ENCODE data around the gene KRTAP10-8.
"Not testable (repeated sequence)": the region's sequence is repeated elsewhere in the genome, so short reads cannot be mapped to it uniquely, and the experiment has no call there.

KRTAP10-8 gene

GRCh38 chr21:44612029-44612486 is at the start of gene KRTAP10-8:
TSS of gene KRTAP10-8 (plus strand) at chr21:44612079. CDS start at chr21:44612101, 22 bp downstream.
- no peak for DNase-seq

- no peak for DNase-seq
Observed at GRCh38 chr21:44564099-44564498, 47.8 kb upstream of the KRTAP10-8 start.

- no peak for DNase-seq
Observed at GRCh38 chr21:44564886-44565598, 46.8 kb upstream of the KRTAP10-8 start.

- no peak for DNase-seq
Observed at GRCh38 chr21:44566403-44566802, 45.5 kb upstream of the KRTAP10-8 start.

- no peak for DNase-seq
Observed at GRCh38 chr21:44567481-44568171, 44.3 kb upstream of the KRTAP10-8 start.

GRCh38 chr21:44568261-44568660 is 43.6 kb upstream of the KRTAP10-8 start:
- no peak for DNase-seq

GRCh38 chr21:44568667-44569556 is 43.0 kb upstream of the KRTAP10-8 start:
- no peak for DNase-seq

- no peak for DNase-seq
Observed at GRCh38 chr21:44569861-44570517, 41.9 kb upstream of the KRTAP10-8 start.

GRCh38 chr21:44571296-44571695 is 40.6 kb upstream of the KRTAP10-8 start:
- no peak for DNase-seq

GRCh38 chr21:44571844-44572782 is 39.8 kb upstream of the KRTAP10-8 start:
- DNase-seq: no peak

- DNase-seq: no peak
Observed at GRCh38 chr21:44572959-44573583, 38.8 kb upstream of the KRTAP10-8 start.

- not testable (repeated sequence) for DNase-seq
Observed at GRCh38 chr21:44573630-44574456, 38.0 kb upstream of the KRTAP10-8 start, which contains the start of gene KRTAP10-4. TSS of gene KRTAP10-4 (plus strand) at chr21:44573729. CDS start at chr21:44573759, 30 bp downstream.

GRCh38 chr21:44574457-44575306 is 37.2 kb upstream of the KRTAP10-8 start:
- no peak for DNase-seq

- DNase-seq: no peak
Observed at GRCh38 chr21:44575307-44576024, 36.4 kb upstream of the KRTAP10-8 start.

- DNase-seq: no peak
Observed at GRCh38 chr21:44576025-44576420, 35.9 kb upstream of the KRTAP10-8 start.

- DNase-seq: no peak
Observed at GRCh38 chr21:44578371-44579055, 33.4 kb upstream of the KRTAP10-8 start.

GRCh38 chr21:44579056-44579832 is 32.6 kb upstream of the KRTAP10-8 start:
- no peak for DNase-seq

Data from right hindlimb (tissue), 1 donor.